Right kidney (tissue), 1 donor: ENCODE results near the gene UNC93B1.
"Not testable (repeated sequence)": the region's sequence is repeated elsewhere in the genome, so short reads cannot be mapped to it uniquely, and the experiment has no call there.

Experiments used
- DNase-seq: peaks from one replicate; pipeline ENCODE4 v3.0.0-alpha.2; 2016

Gene UNC93B1

GRCh38 chr11:67991347-67992121 lies 12.4 kb downstream of the UNC93B1 start:
- DNase-seq: not testable (repeated sequence)

GRCh38 chr11:67990546-67991346 lies 13.2 kb downstream of the UNC93B1 start:
- peak; percentile 55 for DNase-seq

GRCh38 chr11:67985302-67985701 lies 18.6 kb downstream of the UNC93B1 start:
- not testable (repeated sequence) for DNase-seq

- DNase-seq: no peak
Observed at GRCh38 chr11:67983951-67984350, 19.9 kb downstream of the UNC93B1 start.

GRCh38 chr11:67982255-67982857 lies 21.5 kb downstream of the UNC93B1 start:
- not testable (repeated sequence) for DNase-seq

- not testable (repeated sequence) for DNase-seq
Observed at GRCh38 chr11:67981226-67981625, 22.7 kb downstream of the UNC93B1 start.

GRCh38 chr11:67978766-67979418 lies 25.0 kb downstream of the UNC93B1 start:
- DNase-seq: not testable (repeated sequence)

GRCh38 chr11:67974746-67975145 lies 29.2 kb downstream of the UNC93B1 start:
- DNase-seq: not testable (repeated sequence)

GRCh38 chr11:67965830-67966348 lies 38.0 kb downstream of the UNC93B1 start:
- DNase-seq: not testable (repeated sequence)

- DNase-seq: not testable (repeated sequence)
Observed at GRCh38 chr11:67964746-67965145, 39.2 kb downstream of the UNC93B1 start.

- DNase-seq: not testable (repeated sequence)
Observed at GRCh38 chr11:67963879-67964278, 40.0 kb downstream of the UNC93B1 start.

- DNase-seq: not testable (repeated sequence)
Observed at GRCh38 chr11:67963217-67963616, 40.7 kb downstream of the UNC93B1 start.

GRCh38 chr11:67956236-67956635 lies 47.7 kb downstream of the UNC93B1 start:
- DNase-seq: not testable (repeated sequence)

- peak; percentile 93 for DNase-seq
Observed at GRCh38 chr11:67955461-67956007, 48.4 kb downstream of the UNC93B1 start.

GRCh38 chr11:67954971-67955370 lies 48.9 kb downstream of the UNC93B1 start:
- peak; percentile 32 for DNase-seq

GRCh38 chr11:67954251-67954650 lies 49.6 kb downstream of the UNC93B1 start:
- not testable (repeated sequence) for DNase-seq

GRCh38 chr11:67950705-67951104 lies 53.2 kb downstream of the UNC93B1 start:
- DNase-seq: not testable (repeated sequence)

- DNase-seq: not testable (repeated sequence)
Observed at GRCh38 chr11:67947785-67948184, 56.1 kb downstream of the UNC93B1 start.

- DNase-seq: not testable (repeated sequence)
Observed at GRCh38 chr11:67946403-67946802, 57.5 kb downstream of the UNC93B1 start.

- not testable (repeated sequence) for DNase-seq
Observed at GRCh38 chr11:67943406-67943805, 60.5 kb downstream of the UNC93B1 start.
